Osteoblast (primary cell): ENCODE data around the gene BCL11A. TPM values are rescaled to one million over a fixed set of nuclear protein-coding genes. Genes with fewer than 3 reads are reported as not detected.
A peak's percentile ranks its signal among the peaks of the same experiment; 100 is the strongest.

ENCODE experiments used
- DNase-seq: peaks from one replicate; pipeline ENCODE4 v3.0.0; 2011; ENCODE audit warnings: low spot score, mixed read lengths; ENCODE audit not compliant: insufficient read length; ENCODE audit errors: missing footprints
- H2AFZ ChIP-seq: 2 replicates; pipeline ENCODE4 v1.6.0; 2011; ENCODE audit warnings: mild to moderate bottlenecking, low read length
- H3K27ac ChIP-seq: 2 replicates; pipeline ENCODE4 v1.5.1; 2011; ENCODE audit warnings: mild to moderate bottlenecking, low read depth, low read length, moderate library complexity
- H3K27me3 ChIP-seq: 2 replicates; pipeline ENCODE4 v1.6.0; 2012; ENCODE audit warnings: mild to moderate bottlenecking, control low read depth, inconsistent platforms, low read length, moderate library complexity; ENCODE audit not compliant: insufficient read depth
- H3K36me3 ChIP-seq: 2 replicates; pipeline ENCODE4 v1.5.1; 2011; ENCODE audit warnings: mild to moderate bottlenecking, low read length, control low read depth, moderate library complexity; ENCODE audit not compliant: insufficient read depth
- H3K4me1 ChIP-seq: 2 replicates; pipeline ENCODE4 v1.5.1; 2011; ENCODE audit warnings: mild to moderate bottlenecking, low read length, control low read depth, moderate library complexity; ENCODE audit not compliant: insufficient read depth
- H3K4me2 ChIP-seq: 2 replicates; pipeline ENCODE4 v1.6.0; 2011; ENCODE audit warnings: mild to moderate bottlenecking, low read length; ENCODE audit not compliant: insufficient read depth
- H3K4me3 ChIP-seq: fragments of 200-600 bp; sonication (generic); 3 replicates; pipeline ENCODE4 v1.5.1; 2012; ENCODE audit warnings: mild to moderate bottlenecking, low read length, inconsistent platforms; ENCODE audit not compliant: insufficient read depth
- H3K79me2 ChIP-seq: 2 replicates; pipeline ENCODE4 v1.6.0; 2012; ENCODE audit warnings: mild to moderate bottlenecking, low read length, control low read depth, inconsistent platforms; ENCODE audit not compliant: insufficient read depth
- H3K9me3 ChIP-seq: 2 replicates; pipeline ENCODE4 v1.5.1; 2011; ENCODE audit warnings: low read depth, low read length, control low read depth
- H4K20me1 ChIP-seq: 2 replicates; pipeline ENCODE4 v1.6.0; 2012; ENCODE audit warnings: mild to moderate bottlenecking, low read length, control low read depth; ENCODE audit not compliant: insufficient read depth
- CTCF ChIP-seq: IDR thresholded peaks from 2 replicates; pipeline ENCODE4 v1.5.1; 2011; ENCODE audit warnings: mild to moderate bottlenecking, low read depth, low read length, moderate library complexity; ENCODE audit errors: extremely low read depth
- total RNA-seq: library from RNA; depleted of rRNA; stranded (reverse); fragments of >200 nt; gene quantifications from 2 replicates; pipeline ENCODE4 v1.2.3, GENCODE V29; 2012

Gene BCL11A
- total RNA-seq, 1 donor: 1.4 TPM

DNA sequence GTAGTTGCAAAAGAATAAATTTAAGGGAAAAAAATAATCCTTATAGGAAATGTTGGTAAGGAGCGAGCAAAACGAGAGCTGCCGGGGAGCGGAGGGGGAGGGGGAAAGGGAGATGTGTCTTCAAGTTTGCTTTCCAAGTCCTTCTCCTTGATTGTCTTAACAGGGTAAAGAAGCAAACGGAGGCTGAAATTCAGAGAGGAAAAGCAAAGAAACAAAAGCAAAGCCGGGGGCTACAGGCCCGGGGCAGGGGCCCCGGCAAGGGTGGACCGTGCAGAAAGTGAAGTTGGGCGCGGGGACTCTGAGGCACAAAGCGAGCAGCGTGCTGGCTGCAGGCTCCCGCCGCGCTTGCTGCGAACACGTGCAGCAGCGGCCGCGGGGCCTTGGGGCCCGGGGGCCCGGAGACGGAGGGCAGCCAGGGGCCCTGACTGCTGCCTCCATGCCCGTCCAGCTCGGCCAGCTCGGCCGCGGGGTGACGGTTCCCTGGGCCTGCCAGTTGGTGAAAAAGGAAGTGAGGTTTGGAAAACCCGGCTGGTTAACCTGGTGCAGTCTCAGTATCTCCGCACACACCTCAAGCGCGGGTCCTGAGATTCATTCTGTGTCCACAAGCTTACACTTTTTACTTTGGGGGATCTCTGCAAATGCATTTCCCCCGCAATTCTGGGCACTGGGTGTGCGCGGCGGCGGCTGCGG, 4.1 kb downstream of the BCL11A start:
- no peak for DNase-seq
- peak overlapping the region; percentile 77 for H2AFZ ChIP-seq
- peaks cover 5% of the 10 kb centered on the region for H3K4me1 ChIP-seq
- no peaks in the 10 kb centered on the region for H3K9me3 ChIP-seq
- H4K20me1 ChIP-seq: no peaks in the 10 kb centered on the region
- no peaks in the 10 kb centered on the region for H3K79me2 ChIP-seq
- peak overlapping the region; percentile 89 for H3K4me2 ChIP-seq
- H3K36me3 ChIP-seq: no peaks in the 10 kb centered on the region
- TF ChIP-seq CTCF: no peak
- peak overlapping the region; percentile 86 for H3K4me3 ChIP-seq
- no peak overlapping the region for H3K27ac ChIP-seq
- peaks cover 43% of the 10 kb centered on the region for H3K27me3 ChIP-seq

GRCh38 chr2:60548845-60549237, 4.6 kb downstream of the BCL11A start:
- peaks cover 43% of the 10 kb centered on the region for H3K27me3 ChIP-seq
- no peak for DNase-seq
- no peak overlapping the region for H3K27ac ChIP-seq
- no peak for TF ChIP-seq CTCF
- peaks cover 5% of the 10 kb centered on the region for H3K4me1 ChIP-seq
- H3K79me2 ChIP-seq: no peaks in the 10 kb centered on the region
- H2AFZ ChIP-seq: no peak overlapping the region
- H3K4me3 ChIP-seq: peak overlapping the region; percentile 86
- no peaks in the 10 kb centered on the region for H3K36me3 ChIP-seq
- no peaks in the 10 kb centered on the region for H3K9me3 ChIP-seq
- H3K4me2 ChIP-seq: peak overlapping the region; percentile 89
- no peaks in the 10 kb centered on the region for H4K20me1 ChIP-seq

- H4K20me1 ChIP-seq: no peaks in the 10 kb centered on the region
- H3K27ac ChIP-seq: no peak overlapping the region
- no peak for TF ChIP-seq CTCF
- H3K9me3 ChIP-seq: no peaks in the 10 kb centered on the region
- DNase-seq: no peak
- H3K27me3 ChIP-seq: peaks cover 43% of the 10 kb centered on the region
- no peaks in the 10 kb centered on the region for H3K79me2 ChIP-seq
- peaks cover 5% of the 10 kb centered on the region for H3K4me1 ChIP-seq
- H3K36me3 ChIP-seq: no peaks in the 10 kb centered on the region
- no peak overlapping the region for H2AFZ ChIP-seq
- H3K4me3 ChIP-seq: no peak overlapping the region
- no peak overlapping the region for H3K4me2 ChIP-seq
Measured at GRCh38 chr2:60548311-60548710, 5.1 kb downstream of the BCL11A start.

GRCh38 chr2:60547841-60548240, 5.6 kb downstream of the BCL11A start:
- H3K36me3 ChIP-seq: no peaks in the 10 kb centered on the region
- H3K27me3 ChIP-seq: peaks cover 41% of the 10 kb centered on the region
- no peaks in the 10 kb centered on the region for H3K79me2 ChIP-seq
- TF ChIP-seq CTCF: no peak
- no peak overlapping the region for H3K4me2 ChIP-seq
- no peak overlapping the region for H3K4me3 ChIP-seq
- H2AFZ ChIP-seq: no peak overlapping the region
- no peak for DNase-seq
- no peaks in the 10 kb centered on the region for H3K9me3 ChIP-seq
- no peaks in the 10 kb centered on the region for H4K20me1 ChIP-seq
- no peak overlapping the region for H3K27ac ChIP-seq
- H3K4me1 ChIP-seq: peaks cover 3% of the 10 kb centered on the region
